HepG2 (cell line): Measurements from ENCODE around the gene RNU5B-1. TPM values are rescaled to one million over a fixed set of nuclear protein-coding genes. Genes with fewer than 3 reads are reported as not detected.
A peak's percentile ranks its signal among the peaks of the same experiment; 100 is the strongest.

Experiments used
- CENPT ChIP-seq: sonication (generic); formaldehyde crosslinking; IDR thresholded peaks from 2 replicates; pipeline ENCODE4 v1.8.0; 2022; ENCODE audit warnings: low read depth, mild to moderate bottlenecking, moderate library complexity, missing genetic modification reagents
- FOSL1 ChIP-seq: sonication (generic); formaldehyde crosslinking; IDR thresholded peaks from 2 replicates; pipeline ENCODE4 v1.9.0; 2021; ENCODE audit warnings: missing genetic modification reagents, borderline replicate concordance
- FOXA1 ChIP-seq, 2 experiments: fragments of 450-650 bp in 1 of 2; sonication (generic) in 1 of 2; formaldehyde crosslinking in 1 of 2; IDR thresholded peaks; 2 replicates each; pipeline versions ENCODE4 v1.4.0 to v1.6.1; 2016 to 2020; ENCODE audit warnings: missing genetic modification reagents in 1 of 2
- FOXK1 ChIP-seq: sonication (generic); formaldehyde crosslinking; IDR thresholded peaks from 2 replicates; pipeline ENCODE4 v1.4.0; 2020; ENCODE audit warnings: low read depth, missing genetic modification reagents, borderline replicate concordance
- HNRNPK ChIP-seq: fragments of 200-400 bp; formaldehyde crosslinking; IDR thresholded peaks from 2 replicates; pipeline ENCODE4 v1.6.1; 2018; ENCODE audit warnings: low read length, low read depth, moderate library complexity, mild to moderate bottlenecking; ENCODE audit not compliant: poor library complexity, severe bottlenecking
- MAFG ChIP-seq: sonication (generic); formaldehyde crosslinking; IDR thresholded peaks from 2 replicates; pipeline ENCODE4 v1.5.1; 2020; ENCODE audit warnings: mild to moderate bottlenecking, missing genetic modification reagents
- MXI1 ChIP-seq: IDR thresholded peaks from 3 replicates; pipeline ENCODE4 v1.6.1; 2012; ENCODE audit warnings: low read depth, low read length, inconsistent platforms, borderline replicate concordance
- NFYC ChIP-seq: IDR thresholded peaks from 2 replicates; pipeline ENCODE4 v1.6.1; 2016; ENCODE audit warnings: missing genetic modification reagents, missing compliant biosample characterization
- PTBP1 ChIP-seq: fragments of 200-400 bp; formaldehyde crosslinking; IDR thresholded peaks from 2 replicates; pipeline ENCODE4 v1.6.1; 2018; ENCODE audit warnings: low read length, low read depth; ENCODE audit not compliant: poor library complexity, severe bottlenecking
- REXO4 ChIP-seq: sonication (generic); formaldehyde crosslinking; IDR thresholded peaks from 2 replicates; pipeline ENCODE4 v1.8.0; 2022; ENCODE audit warnings: missing genetic modification reagents, mild to moderate bottlenecking, borderline replicate concordance
- SP2 ChIP-seq: sonication (generic); formaldehyde crosslinking; IDR thresholded peaks from 2 replicates; pipeline ENCODE4 v1.5.1; 2020; ENCODE audit warnings: mild to moderate bottlenecking, missing genetic modification reagents
- ZNF335 ChIP-seq: sonication (generic); formaldehyde crosslinking; IDR thresholded peaks from 2 replicates; pipeline ENCODE4 v1.4.0; 2020; ENCODE audit warnings: missing genetic modification reagents
- ZNF343 ChIP-seq: sonication (generic); formaldehyde crosslinking; IDR thresholded peaks from 2 replicates; pipeline ENCODE4 v1.4.0; 2020; ENCODE audit warnings: mild to moderate bottlenecking, missing genetic modification reagents
- ZNF441 ChIP-seq: sonication (generic); formaldehyde crosslinking; IDR thresholded peaks from 2 replicates; pipeline ENCODE4 v1.7.0; 2021; ENCODE audit warnings: missing genetic modification reagents, borderline replicate concordance
- ZNF746 ChIP-seq: sonication (generic); formaldehyde crosslinking; IDR thresholded peaks from 2 replicates; pipeline ENCODE4 v1.8.0; 2022; ENCODE audit warnings: mild to moderate bottlenecking, missing genetic modification reagents
- ZSCAN22 ChIP-seq: sonication (generic); formaldehyde crosslinking; IDR thresholded peaks from 2 replicates; pipeline ENCODE4 v1.4.0; 2020; ENCODE audit warnings: mild to moderate bottlenecking, missing genetic modification reagents
- polyA plus RNA-seq, 8 experiments: library from polyadenylated mRNA; depleted of rRNA in 3 of 8; stranded (reverse) in 7 of 8; unstranded in 1 of 8; fragments of >200 nt; fragmentation: Illumina TruSeq in 4 of 8; extraction: Trizol in 4 of 8; gene quantifications; 2 replicates each; pipeline versions ENCODE4 v1.2.1 to v1.2.3, GENCODE V29; 2011 to 2016; ENCODE audit warnings: low read depth in 4 of 8, missing spikeins in 1 of 8, mixed read lengths in 1 of 8; ENCODE audit not compliant: insufficient read depth in 1 of 8
- total RNA-seq, 5 experiments: library from RNA; depleted of rRNA; stranded (reverse); fragments of >200 nt; fragmentation: Illumina TruSeq; extraction: Trizol; gene quantifications; 2 replicates each; pipeline ENCODE4 v1.2.3, GENCODE V29; 2016; ENCODE audit warnings: low read depth in 1 of 5
- TF ChIP-seq, protein P1 (sequence below): sonication (generic); formaldehyde crosslinking; IDR thresholded peaks from 2 replicates; pipeline ENCODE4 v1.4.0; 2020; ENCODE audit warnings: mild to moderate bottlenecking, missing genetic modification reagents
- TF ChIP-seq, protein P2 (sequence below): sonication (generic); IDR thresholded peaks from 2 replicates; pipeline ENCODE4 v1.6.1; 2016; ENCODE audit warnings: low read depth, borderline replicate concordance
- TF ChIP-seq, protein P3 (sequence below): sonication (generic); formaldehyde crosslinking; IDR thresholded peaks from 2 replicates; pipeline ENCODE4 v1.4.0; 2020; ENCODE audit warnings: mild to moderate bottlenecking, missing genetic modification reagents
- TF ChIP-seq, protein P4 (sequence below): sonication (generic); formaldehyde crosslinking; IDR thresholded peaks from 2 replicates; pipeline ENCODE4 v1.9.0; 2022; ENCODE audit warnings: low read depth, missing genetic modification reagents

Gene RNU5B-1
- total and polyA plus RNA-seq, 2 of the 13 experiments (the other 11 are each of a cell fraction or from before 2014, with no cell fraction given), result 1,646 TPM; not detected in 1

DNA sequence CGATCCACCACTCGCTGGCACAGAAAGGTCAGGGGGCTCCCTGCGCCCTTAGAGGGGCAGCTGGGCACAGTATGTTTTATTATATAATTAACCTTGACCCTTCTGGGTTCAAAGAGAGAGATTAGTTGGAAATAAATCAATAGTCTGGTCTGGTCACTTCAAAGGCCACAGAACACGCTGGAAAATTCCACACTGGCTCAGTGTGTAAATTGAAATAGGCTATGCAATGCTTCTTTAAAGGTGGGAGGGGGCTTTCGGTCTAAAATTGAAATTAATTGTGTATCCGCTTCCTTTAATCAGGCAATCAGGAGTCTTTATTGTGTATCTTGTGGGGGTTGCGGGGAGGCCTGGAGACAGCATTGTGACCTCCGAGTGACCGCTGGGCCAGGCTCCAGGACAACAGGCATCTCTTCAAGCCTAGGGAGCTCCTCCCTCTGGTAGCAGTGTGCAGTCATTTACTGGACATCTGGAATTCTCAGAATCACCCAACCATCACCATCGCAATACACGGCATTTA lies 8.0 kb downstream of the RNU5B-1 start (continued):
- TF ChIP-seq, protein P1, sequence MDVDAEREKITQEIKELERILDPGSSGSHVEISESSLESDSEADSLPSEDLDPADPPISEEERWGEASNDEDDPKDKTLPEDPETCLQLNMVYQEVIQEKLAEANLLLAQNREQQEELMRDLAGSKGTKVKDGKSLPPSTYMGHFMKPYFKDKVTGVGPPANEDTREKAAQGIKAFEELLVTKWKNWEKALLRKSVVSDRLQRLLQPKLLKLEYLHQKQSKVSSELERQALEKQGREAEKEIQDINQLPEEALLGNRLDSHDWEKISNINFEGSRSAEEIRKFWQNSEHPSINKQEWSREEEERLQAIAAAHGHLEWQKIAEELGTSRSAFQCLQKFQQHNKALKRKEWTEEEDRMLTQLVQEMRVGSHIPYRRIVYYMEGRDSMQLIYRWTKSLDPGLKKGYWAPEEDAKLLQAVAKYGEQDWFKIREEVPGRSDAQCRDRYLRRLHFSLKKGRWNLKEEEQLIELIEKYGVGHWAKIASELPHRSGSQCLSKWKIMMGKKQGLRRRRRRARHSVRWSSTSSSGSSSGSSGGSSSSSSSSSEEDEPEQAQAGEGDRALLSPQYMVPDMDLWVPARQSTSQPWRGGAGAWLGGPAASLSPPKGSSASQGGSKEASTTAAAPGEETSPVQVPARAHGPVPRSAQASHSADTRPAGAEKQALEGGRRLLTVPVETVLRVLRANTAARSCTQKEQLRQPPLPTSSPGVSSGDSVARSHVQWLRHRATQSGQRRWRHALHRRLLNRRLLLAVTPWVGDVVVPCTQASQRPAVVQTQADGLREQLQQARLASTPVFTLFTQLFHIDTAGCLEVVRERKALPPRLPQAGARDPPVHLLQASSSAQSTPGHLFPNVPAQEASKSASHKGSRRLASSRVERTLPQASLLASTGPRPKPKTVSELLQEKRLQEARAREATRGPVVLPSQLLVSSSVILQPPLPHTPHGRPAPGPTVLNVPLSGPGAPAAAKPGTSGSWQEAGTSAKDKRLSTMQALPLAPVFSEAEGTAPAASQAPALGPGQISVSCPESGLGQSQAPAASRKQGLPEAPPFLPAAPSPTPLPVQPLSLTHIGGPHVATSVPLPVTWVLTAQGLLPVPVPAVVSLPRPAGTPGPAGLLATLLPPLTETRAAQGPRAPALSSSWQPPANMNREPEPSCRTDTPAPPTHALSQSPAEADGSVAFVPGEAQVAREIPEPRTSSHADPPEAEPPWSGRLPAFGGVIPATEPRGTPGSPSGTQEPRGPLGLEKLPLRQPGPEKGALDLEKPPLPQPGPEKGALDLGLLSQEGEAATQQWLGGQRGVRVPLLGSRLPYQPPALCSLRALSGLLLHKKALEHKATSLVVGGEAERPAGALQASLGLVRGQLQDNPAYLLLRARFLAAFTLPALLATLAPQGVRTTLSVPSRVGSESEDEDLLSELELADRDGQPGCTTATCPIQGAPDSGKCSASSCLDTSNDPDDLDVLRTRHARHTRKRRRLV, result 0 out of 2 replicates have a peak, but pooled peaks have one; percentile 69
- TF ChIP-seq, protein P2, sequence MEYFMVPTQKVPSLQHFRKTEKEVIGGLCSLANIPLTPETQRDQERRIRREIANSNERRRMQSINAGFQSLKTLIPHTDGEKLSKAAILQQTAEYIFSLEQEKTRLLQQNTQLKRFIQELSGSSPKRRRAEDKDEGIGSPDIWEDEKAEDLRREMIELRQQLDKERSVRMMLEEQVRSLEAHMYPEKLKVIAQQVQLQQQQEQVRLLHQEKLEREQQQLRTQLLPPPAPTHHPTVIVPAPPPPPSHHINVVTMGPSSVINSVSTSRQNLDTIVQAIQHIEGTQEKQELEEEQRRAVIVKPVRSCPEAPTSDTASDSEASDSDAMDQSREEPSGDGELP, result 0 out of 2 replicates have a peak, but pooled peaks have one; percentile 17
- TF ChIP-seq ZNF335 (CRISPR knock-in tag) (no peak), MXI1 (no peak), HNRNPK (no peak), ZNF343 (CRISPR knock-in tag) (no peak), CENPT (no peak), REXO4 (CRISPR knock-in tag) (no peak), SP2 (CRISPR knock-in tag) (no peak), ZNF746 (CRISPR knock-in tag) (no peak), PTBP1 (no peak), ZSCAN22 (no peak), ZNF441 (CRISPR knock-in tag) (no peak), FOSL1 (CRISPR knock-in tag) (no peak), NFYC (CRISPR knock-in tag) (no peak), FOXA1 (IDR thresholded peaks at IDR 0.05) (no peak), FOXA1 (CRISPR knock-in tag; IDR thresholded peaks at IDR 0.05) (0 out of 2 replicates have a peak, but pooled peaks have one; percentile 2), FOXK1 (CRISPR knock-in tag) (peak; percentile 73; the same call in 1 of the 2 replicates), MAFG (CRISPR knock-in tag) (no peak)
- TF ChIP-seq, protein P3, sequence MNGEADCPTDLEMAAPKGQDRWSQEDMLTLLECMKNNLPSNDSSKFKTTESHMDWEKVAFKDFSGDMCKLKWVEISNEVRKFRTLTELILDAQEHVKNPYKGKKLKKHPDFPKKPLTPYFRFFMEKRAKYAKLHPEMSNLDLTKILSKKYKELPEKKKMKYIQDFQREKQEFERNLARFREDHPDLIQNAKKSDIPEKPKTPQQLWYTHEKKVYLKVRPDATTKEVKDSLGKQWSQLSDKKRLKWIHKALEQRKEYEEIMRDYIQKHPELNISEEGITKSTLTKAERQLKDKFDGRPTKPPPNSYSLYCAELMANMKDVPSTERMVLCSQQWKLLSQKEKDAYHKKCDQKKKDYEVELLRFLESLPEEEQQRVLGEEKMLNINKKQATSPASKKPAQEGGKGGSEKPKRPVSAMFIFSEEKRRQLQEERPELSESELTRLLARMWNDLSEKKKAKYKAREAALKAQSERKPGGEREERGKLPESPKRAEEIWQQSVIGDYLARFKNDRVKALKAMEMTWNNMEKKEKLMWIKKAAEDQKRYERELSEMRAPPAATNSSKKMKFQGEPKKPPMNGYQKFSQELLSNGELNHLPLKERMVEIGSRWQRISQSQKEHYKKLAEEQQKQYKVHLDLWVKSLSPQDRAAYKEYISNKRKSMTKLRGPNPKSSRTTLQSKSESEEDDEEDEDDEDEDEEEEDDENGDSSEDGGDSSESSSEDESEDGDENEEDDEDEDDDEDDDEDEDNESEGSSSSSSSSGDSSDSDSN (CRISPR knock-in tag), result no peak
- TF ChIP-seq, protein P4, sequence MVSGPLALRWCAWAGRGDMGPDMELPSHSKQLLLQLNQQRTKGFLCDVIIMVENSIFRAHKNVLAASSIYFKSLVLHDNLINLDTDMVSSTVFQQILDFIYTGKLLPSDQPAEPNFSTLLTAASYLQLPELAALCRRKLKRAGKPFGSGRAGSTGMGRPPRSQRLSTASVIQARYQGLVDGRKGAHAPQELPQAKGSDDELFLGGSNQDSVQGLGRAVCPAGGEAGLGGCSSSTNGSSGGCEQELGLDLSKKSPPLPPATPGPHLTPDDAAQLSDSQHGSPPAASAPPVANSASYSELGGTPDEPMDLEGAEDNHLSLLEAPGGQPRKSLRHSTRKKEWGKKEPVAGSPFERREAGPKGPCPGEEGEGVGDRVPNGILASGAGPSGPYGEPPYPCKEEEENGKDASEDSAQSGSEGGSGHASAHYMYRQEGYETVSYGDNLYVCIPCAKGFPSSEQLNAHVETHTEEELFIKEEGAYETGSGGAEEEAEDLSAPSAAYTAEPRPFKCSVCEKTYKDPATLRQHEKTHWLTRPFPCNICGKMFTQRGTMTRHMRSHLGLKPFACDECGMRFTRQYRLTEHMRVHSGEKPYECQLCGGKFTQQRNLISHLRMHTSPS (CRISPR knock-in tag), result peak; percentile 67; the same call in 1 of the 2 replicates
